ENCODE data around the gene GLRX.
"Not testable (repeated sequence)": the region's sequence is repeated elsewhere in the genome, so short reads cannot be mapped to it uniquely, and the experiment has no call there.

GLRX gene

GRCh38 chr5:95851141-95851540 is 28.6 kb upstream of the GLRX start:
- not testable (repeated sequence) for DNase-seq

DNA sequence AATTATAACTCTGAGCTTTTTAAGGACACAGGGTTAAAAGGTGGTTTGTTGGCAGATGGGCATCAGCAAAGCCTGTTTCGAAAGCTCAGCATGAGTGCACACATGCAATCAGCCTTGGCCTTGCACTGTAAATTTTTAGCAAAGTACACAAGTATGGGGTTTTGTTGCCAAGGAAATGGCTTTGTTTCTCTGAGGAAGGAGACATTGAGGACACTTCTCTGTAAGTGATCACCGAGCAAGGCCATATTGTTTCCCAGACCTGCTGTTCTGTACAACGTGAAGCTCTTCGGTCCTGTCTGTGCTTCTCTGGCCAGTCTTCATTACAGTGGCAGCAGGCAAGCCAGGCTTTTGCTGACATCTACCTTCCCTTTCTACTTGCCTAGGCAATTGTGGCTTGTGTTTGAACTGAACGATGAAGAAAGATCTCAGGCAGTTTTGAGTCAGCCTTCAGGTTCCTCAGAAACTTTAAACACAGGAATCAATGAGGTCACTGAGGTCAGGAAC is 27.9 kb upstream of the GLRX start:
- no peak for DNase-seq

GRCh38 chr5:95848701-95849100 is 26.2 kb upstream of the GLRX start:
- no peak for DNase-seq

GRCh38 chr5:95847261-95847592 is 24.7 kb upstream of the GLRX start:
- DNase-seq, result no peak

DNA sequence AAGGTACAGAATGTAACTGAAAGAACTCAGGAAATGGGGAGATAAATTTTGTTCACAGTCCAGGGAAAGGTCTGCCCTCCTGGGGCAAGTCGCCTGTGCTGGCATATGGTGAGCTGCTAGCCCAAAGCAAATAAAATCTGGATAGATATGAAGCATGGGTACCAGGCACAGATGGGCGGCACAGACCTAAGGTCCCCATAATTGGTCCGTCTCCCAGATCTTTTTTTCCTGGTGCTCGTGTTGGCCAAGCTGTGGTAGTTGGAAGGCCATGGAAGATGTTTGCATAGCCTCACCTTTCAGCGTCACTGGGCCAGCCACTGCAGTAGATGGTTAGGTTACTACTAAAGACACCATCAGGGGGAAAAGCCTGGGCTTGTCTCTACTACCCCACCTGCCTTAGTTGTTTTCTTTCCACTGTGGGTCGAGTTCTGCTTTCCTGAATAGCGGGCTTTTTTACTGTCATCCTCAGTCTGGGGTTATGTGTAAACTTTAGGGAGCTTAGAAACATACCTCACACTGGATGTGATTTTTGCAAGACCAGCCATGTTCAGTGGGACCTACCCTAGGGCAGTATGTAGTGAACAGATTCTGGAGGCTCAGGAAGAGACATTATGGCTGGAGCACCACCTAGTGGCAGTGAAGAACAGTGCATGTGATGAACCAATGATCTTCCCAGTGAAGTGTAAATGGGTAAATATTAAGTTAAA is 24.2 kb upstream of the GLRX start:
- peak; percentile 59 for DNase-seq

DNA sequence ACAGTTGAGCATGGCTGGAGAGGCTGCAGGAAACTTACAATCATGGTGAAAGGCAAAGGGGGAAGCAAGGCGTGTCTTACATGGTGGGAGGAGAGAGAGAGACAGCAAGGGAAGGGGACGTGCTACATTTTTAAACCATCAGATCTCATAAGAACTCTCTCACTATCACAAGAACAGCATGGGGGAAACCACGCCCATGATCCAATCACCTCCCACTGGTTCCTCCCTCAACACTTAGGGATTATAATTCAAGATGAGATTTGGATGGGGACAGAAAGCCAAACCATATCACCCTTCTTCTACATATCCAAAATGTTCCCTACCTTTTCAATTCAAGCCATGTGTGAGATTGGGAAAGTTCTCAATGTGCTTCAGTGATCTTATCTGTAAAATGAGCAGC is 22.9 kb upstream of the GLRX start:
- no peak for DNase-seq

DNA sequence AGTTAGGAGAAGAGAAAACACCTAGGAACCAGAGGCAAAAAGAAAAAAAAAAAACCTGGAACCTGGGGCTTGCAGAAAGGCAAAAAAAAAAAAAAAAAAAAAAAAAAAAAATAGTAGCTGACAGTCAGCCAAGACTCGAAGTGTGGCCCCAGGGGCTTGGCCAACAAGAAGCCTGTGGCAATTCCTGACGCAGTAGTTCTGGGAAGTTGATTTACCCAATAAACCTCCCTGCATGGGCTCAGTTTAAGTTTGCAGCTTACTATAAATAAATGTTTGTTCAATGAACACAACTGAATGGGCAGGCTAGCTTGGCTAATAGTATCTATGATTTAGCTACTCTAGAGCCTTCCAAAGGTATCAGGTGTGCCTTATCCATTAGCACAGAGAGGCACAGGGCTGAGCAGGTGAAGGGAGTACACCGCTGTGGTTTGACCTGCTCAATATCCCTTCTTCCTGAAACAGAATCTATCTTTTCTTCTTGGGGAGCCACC is 21.3 kb upstream of the GLRX start:
- no peak for DNase-seq

- no peak for DNase-seq
These were observed 20.5 kb upstream of the GLRX start for GRCh38 chr5:95842854-95843544.

DNA sequence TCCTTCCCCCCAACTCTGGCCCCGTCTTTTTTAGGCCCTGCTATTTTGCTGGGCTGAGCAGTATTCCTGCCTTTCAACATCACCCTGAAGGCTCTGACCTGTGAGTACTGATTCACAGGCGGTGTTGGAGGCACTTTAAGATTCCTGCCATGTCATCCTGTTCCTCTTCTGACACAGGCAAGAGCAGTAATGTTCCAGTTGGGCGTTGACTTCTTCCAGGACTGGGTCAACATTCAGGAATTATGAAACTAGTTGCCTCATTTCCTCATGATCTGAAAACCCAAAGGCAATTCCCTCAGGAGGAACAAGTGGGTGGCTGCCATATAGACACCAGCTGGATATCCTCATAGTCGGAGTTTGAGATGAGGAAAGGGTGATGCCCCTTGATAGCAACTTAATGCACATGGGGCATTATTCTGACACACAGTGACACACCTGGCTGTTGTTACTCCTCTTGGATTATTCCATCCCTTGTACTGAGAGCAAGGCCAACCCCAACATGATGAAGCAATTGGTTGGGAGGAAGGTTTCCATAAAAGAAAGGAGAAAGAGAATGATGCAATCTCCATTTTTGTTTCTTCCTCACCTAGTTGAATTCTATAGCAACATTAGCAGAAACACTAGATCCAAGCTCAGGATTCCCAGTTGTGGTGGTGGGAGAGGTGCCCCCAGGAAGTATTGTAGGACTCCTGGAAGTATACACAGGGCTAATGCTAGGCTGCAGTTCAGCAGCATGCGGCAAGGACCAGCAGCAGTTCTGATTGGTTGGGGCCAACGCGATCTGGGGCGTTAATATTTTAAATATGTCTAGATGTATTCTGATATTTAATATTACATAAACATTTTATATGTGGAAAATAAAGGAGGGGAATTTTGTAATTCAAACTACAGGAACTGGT is 19.6 kb upstream of the GLRX start:
- DNase-seq, result no peak

DNA sequence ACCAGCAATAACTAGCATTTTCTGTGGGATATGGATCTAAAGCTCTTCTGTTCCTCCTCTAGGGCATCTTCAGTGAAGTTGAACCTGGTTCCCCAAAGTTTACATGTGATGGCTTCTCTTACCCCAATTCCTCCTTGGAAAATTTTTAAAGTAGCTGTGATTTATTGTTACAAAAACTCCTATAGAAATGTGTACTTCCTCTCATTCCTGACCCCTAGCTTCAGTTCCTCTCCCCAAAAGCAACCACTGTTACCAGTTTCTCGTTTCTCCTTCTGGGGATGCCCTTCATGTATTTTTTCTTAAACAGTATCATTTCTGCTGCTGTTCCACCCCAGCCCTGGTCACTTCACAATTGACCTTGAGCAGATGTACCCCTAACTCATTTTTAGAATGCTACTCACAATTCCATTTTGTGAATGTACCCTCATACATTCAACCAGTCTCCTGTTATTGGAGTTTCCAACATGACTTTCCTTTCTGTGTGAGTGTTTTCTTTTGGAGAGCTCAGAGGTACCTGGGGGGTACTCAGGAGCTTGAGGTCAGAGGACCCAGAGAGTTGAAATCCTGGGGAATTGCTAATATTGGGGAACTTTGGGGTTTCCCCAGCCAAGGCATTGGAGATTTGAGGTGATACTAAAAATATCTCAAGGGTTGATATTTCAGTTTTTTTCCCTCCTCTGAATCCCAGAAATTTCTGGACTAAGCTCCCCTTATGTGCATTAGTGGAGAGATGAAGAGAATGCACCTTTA is 18.6 kb upstream of the GLRX start:
- DNase-seq, result no peak

GRCh38 chr5:95839658-95840057 is 17.1 kb upstream of the GLRX start:
- no peak for DNase-seq

DNA sequence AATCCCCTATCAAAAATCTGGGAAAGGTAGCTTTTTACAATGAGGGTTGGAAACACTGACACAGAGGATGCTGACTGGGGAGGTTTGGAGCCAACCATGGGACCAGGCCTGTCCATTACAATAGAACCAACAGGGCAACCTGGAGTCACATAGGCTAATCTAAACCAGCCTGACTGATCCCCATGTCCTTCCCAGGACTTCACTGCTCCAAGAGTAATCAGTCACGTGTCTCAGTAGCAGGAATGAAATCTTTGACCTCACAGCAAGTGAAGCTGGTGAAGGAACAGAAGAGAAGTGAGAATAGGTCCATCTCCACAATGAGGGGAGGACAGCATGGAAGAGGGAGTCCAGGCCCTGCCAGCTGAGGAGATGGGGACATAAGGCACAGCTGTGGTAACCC is 16.0 kb upstream of the GLRX start:
- no peak for DNase-seq

- DNase-seq, result no peak
These were observed 15.5 kb upstream of the GLRX start for GRCh38 chr5:95838001-95838520.

DNA sequence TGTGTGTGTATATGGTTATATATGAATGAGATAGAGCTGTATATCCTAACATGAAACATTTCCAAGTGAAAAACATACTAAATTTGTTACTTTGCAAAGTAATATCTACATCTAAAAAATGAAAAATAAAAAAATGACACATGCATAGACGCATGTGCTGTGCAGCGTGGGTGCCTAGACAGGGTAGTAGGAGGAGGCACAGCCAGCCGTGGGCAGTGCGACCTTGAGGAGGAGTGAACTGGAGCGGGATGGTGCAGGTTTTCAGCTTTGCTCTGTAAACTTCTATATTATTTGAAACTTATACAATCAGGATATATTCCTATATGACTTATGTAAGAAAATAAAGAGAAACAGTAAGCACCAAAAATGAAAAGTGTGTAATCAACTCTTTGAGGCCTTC is 15.0 kb upstream of the GLRX start:
- no peak for DNase-seq

- not testable (repeated sequence) for DNase-seq
These were observed 14.4 kb upstream of the GLRX start for GRCh38 chr5:95836971-95837370.

- DNase-seq, result no peak
These were observed 14.0 kb upstream of the GLRX start for GRCh38 chr5:95836544-95836943.

- no peak for DNase-seq
These were observed 13.3 kb upstream of the GLRX start for GRCh38 chr5:95835682-95836385.

- DNase-seq, result no peak
These were observed 10.1 kb upstream of the GLRX start for GRCh38 chr5:95832664-95833063.

GRCh38 chr5:95830226-95830625 is 7.7 kb upstream of the GLRX start:
- DNase-seq, result no peak

GRCh38 chr5:95827892-95828246 is 5.3 kb upstream of the GLRX start:
- no peak for DNase-seq

- no peak for DNase-seq
These were observed 4.7 kb upstream of the GLRX start for GRCh38 chr5:95826949-95827891.
